Activated CD4-positive, alpha-beta T cell treated with anti-CD3 and anti-CD28 coated beads for 4 hours (primary cell): ENCODE data around the gene DIDO1.

ENCODE experiments used
- DNase-seq, 2 donors: peaks; one replicate each; pipeline ENCODE4 v3.0.0-alpha.2; 2020

DIDO1 gene

DNA sequence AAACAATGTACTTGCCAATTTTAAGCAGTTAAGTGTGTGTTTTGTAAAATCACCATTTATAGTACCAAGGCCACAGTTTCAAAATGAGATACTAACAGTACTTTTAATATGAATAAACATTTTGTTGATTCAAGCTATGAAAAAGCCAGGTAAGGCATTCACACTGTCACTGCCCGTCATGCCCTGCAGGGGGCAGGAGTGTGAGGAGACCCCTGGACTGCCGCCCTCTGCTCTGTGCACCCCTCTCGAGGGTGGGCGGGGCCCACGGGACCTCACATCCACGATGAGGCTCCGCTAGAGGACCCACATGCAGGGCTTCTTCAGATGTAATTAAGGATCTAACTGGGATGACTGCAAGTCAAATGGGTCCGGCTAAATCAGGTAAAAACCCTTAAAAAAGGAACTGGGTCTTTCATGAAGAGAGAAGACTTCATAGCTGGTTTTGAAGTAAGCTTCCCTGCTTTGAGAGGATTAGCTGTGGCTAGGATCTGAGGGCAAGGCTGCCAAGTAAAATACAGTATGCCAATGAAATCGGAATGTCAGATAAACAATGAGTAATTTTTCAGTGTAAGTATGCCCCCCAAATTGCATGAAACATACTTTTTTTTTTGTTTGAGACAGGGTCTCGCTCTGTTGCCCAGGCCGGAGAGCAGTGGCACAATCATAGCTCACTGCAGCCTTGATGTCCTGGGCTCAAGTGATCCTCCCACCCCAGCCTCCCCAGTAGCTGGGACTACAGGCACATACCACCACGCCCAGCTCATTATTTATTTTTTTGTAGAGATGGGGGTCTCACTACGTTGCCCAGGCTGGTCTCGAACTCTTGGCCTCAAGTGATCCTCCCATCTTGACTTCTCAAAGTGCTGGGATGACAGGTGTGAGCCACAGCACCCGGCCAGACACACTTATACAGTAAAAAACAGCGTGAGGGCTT lies 18.7 kb downstream of the DIDO1 start:
- DNase-seq = no peak

DNA sequence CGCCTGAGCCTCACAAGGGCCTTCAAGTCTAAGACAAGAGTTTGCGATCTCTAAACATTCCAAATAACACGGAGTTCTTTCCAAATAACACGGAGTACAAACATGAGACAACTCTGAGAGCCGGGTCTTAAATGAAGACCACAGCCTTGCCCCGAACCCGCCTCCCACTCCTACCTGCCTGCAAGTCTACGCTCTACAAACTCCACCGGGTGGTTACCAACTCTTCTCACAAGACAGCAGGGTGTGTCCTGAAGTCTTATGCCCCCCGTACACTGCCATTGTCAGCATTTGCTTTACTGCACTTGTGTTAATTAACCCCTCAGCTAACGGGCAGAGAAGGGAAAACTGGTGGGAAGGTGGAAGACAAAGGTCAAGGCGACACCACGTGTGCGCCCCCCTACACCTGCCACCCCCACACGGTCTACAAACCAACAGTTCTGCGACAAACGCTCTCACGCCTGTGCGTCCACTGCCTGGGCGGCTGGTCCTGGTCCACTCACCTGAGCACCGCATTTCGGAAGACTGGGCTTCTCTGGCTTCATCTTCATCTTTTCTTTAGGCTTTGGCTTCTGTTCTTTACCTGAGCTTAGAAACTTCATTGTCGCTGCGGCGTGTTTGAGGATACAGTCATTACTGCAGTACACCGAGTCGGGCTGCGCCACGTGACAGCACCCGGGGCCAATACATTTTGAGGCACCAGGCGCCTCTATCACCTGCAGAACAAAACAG lies 19.5 kb downstream of the DIDO1 start:
- no peak for DNase-seq

DNA sequence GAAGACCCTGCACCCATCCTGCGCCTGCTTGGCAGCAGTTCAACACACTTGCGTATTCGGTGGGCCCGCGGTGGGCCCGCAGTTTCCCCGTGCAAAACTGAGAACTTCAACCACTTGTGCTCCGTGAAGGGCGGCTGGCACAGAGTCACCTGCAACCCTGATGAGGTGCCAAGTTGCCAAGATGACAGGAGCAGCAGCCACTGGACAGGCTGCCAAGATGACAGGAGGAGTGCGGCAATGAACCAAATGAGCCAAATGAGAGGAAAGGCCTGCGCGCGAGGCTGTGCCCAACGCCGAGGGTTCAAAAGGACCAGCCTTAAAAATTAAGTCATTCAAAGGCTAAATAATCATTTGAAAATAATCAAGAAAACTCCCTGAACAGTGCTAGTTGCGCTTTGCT lies 20.1 kb downstream of the DIDO1 start:
- no peak for DNase-seq

DNA sequence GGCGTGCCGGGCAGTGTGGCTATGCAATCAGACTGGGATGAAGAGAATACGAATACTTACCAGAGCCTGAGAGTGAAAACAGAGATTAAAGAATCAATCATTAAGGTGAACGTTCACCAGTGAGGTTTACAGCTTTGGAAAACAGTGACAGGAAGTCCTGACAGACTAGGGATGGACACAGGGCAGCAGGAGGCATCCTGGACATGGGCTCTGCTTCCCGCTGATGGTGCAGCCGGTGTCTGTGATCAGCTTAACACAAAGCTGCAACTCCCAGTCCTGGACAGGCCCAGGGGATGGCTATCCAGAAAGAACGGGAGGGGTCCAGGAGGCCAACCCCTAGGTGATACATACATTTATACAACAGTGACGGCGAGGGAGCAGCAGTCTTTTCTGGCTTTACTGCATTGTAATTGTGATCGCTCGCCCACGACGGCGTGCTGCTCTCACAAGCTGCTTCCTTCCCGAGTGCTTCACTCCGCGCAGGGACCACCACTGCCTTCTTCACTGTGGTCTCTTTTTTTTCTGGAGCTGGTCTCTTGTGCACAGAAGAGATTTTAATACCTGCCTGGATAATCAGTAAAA lies 20.7 kb downstream of the DIDO1 start:
- no peak for DNase-seq

DNA sequence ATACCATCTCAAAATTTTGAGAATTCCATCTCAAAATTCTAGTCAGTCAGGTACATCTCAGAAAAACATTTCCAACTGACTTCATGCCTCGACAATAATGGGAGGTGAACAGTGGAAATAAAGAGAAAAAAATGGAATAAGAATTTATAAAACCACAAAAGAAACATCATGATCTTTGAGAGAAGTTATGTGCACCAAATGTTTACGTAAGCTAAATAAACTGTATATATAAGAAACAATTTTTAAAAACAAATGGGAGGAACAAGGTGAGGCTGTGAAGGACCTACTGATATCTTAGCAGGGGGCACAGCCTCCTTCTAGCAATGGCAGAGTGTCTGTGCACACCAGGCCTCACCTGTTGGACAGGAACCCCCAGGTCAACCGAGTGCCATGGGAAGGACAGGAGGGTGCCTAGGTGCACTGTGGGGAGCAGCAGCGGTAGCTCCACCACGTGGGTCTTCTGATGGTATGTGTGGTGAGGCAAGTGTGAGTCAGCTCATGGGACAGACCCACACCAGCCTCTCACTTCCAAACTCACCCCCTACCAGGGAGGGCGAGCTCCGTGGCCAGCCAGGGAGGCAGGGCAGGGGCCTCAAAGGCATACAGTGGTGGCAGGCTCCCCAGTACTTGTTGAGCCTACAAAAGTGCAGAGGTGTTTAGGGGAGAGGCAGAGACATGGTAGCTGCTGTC lies 23.2 kb downstream of the DIDO1 start:
- no peak for DNase-seq

DNA sequence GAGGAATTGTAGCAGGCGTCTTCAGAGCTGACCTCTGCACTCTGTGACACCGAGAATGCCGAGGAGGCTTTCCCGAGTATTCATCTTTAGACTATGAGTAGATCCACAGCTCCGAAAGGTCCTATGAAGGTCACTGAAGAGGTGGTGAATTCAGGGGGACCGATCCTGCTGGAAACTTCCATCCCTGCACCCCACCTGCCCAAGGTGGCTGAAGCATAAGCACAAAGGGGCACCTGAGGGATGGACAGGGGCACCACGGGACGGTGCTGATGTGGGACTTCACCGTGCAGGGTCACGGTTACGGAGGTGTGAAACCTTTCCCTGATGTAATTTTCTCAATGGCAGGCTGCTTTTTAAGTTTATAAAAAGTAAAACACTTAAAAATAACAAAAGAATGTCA lies 24.4 kb downstream of the DIDO1 start:
- DNase-seq = no peak

DNA sequence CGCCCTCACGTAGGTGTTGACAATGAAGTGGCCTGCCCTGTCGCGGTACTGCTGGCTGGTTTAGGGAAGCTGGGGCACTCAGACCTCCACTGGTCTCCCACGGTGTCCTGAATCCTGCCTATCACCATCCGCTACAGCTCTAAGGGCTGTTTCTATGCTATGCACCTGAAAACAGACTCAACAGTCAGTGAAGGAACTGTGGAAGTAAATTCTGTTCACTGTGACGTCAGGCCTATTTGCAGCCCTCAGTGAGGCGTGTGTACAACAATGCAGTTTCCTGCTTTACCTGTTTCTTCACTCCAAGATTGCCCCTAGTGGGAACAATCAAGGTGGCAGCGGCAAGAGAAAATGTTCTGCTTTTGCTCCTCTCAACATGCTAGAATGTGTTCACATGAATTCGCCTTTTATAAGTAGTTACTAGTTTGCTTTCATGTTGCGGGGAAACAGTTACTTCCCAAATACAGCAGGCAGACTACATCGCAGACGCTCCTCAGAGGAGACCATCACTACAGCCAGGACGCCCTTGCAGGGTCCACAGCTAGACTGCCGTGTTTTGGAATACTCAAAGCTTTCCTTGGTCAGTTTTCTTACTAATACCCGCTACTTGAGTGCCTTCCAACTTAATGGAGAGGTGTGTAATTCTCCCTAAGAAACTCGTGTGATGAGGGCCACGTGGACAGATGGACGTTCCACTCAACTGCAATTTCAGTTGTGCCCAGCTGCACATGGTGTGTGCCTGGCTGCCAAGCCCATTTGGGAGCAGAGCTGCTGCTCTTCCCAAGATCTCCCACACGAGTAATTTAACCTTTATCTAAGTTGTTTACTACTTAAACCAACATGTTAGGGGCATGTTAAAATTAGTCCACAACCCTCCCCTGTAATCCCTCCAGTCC lies 25.4 kb downstream of the DIDO1 start:
- DNase-seq = no peak

DNA sequence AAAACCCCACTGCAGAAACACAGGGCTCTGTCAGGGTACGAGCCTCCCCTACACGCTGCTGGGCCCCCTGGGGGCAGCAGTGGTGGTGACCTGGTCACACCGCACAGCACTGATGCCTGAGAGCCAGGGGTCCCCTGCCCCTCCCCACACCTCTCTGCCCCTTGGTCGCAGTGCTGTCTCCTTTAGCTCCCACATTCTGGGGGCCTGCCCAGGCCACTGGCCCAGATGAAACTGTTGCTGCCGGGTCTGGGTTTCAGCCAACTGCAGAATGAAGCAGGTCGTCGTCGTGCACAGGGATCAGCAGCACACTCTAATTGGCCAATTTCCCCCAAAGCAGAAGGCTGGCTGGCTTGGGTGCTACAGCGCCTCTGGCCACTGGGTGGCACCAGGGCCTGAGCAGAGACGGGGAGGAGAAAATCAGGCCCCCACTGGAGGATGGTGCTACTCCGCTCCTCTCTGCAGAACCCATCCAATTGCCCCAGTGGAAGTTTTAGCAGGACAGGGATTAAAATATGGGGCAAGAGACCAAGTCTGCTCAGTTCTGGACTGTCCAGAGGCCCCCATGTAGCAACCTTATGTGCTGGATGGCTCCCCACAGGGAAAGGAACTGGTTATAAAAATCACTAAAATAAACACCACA lies 26.1 kb downstream of the DIDO1 start:
- peak; percentile 67 to 72 for DNase-seq

DNA sequence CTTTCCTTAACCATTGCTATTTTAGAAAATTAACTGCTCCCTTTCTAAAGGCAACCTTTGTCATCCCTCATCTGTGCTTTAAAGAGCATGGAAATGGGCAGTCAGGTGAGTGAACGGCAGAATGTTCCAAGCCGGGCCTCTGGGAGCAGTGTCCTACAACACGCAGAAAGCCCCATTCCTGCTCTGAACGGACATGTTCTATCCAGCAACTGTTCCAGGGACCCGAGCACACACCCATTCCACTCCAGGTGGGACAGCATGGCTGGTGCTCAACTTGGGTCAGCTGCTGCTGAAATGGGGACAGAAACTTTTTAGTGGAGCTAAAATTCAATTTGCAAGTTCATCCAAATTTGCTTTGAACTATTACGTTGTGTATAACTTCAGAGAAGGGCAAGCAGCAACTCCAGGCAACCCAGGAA lies 26.7 kb downstream of the DIDO1 start:
- DNase-seq = no peak

DNA sequence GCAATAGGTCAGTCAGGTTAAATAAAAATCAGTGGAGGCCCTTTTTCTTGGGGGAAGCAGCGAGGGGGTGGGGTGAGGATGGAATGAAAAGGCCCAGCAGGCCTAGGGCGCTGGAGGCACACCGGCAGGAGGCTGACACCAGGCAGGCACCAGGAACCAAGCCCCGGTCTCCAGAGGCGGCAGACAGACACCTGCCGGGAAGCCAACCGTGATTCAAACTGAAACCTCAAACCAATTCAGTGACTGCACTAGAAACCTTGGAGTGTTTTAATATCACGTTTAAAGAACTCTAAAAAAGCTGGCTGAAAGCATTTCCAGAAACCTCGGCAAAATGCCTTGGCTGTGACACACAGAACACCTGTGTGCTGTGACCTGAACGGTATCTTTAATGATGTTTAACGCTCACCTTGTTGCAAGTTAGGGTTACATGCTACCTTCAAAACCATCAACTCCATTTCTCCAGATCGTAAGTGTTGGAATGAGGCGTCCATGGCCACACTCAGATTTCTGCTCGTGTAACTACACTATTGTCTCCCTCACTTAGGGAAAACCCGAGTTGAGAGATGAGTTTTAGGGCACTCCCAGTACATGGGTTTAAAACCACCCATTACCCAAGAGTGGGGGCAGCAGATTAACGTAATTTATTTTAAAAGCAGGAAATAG lies 27.2 kb downstream of the DIDO1 start:
- no peak for DNase-seq

DNA sequence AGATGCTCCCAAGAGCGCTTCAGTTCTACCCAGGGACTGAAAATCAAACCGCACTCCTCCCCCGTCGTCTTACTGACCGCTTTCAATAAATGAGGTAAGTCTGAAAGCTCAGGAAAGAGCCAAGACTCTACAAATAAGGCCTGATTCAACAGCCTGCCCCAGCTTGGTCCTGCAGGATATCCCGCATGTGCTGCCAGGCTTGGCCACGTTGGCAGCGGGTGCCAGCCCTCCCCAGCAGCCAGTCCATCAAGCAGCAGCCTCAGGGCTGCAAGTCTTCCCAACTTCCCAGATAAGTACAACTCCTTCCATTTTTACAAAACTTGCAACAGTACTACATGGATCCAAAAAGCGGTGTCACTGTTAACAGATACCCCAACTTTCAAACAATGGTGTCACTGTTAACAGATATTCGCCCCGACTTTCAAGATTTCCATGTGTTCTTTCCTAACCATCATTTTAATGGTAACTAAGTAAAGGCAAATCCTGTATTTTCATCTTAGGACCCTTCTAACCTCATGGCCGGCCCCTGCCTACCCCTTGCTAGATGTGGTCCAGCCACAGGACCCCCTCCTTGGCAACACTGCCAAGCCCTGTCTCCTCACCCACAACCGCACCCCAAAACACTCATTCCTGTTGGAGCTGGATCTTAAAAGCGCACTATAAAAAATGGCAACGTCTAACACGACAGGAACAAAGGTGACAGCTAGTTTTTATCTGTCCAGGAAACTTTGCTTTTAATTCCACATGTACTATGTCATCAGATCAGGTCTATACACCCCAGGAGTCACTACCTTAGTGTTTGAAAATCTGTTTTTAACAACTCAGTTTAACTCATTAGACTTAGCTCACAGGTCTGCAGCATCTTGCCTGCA lies 28.0 kb downstream of the DIDO1 start:
- no peak for DNase-seq

DNA sequence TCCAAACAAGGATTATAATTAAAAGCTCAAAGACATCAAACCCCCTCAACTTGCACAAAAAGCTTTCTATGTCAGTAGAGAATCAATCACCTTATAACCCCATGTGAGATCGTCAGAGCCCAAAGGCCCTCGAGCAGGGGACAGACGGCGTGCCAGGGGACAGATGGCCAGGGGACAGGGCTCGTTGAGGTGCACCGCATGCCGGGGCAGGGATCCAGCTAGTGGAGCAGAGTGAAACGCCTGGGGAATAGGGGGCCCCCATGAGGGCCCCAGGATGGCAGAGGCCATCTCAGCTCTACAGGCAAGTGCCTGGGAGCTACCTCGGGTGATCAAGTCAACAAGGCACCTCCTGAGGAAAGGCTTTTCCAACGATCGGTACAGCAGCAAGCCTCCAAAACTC lies 28.6 kb downstream of the DIDO1 start:
- DNase-seq = no peak

DNA sequence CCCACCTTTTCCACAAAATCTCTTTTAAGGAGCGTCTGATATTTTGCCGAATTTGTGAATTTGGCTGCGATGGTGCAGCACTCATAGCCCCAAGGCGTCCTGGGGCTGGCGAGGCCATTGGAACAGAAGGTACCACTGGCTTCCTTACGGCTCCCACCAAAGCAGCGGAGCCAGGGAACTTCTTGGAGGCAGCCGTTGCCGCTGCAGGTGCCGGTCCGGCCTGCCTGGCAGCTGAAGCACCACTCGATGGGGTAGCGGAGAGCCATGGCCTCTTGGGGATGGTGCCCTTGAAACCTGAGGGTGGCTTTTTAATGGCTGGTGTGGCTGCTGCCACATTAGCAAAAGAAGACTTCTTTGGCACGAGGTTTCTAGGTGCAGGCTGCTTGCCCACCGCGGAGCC lies 29.8 kb downstream of the DIDO1 start:
- no peak for DNase-seq

DNA sequence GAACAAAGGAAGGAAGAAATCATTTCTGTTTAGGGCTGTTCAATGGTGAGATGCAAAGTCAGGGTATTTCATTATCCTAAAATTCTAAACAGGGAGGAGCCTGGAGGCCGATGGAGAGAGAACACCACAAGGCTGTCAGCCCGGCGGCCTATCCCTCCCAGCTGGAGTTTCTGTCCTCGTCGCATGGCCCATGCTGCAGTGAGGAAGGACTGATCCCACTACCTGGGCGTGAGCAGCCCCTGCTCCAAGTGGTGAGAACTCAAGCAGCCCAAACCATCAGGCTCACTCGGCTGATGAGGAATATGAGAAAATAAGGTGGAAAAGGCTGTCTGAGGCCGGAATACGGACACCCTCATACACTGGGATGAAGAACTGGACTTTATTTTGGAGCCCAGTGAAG lies 30.8 kb downstream of the DIDO1 start:
- DNase-seq = no peak

DNA sequence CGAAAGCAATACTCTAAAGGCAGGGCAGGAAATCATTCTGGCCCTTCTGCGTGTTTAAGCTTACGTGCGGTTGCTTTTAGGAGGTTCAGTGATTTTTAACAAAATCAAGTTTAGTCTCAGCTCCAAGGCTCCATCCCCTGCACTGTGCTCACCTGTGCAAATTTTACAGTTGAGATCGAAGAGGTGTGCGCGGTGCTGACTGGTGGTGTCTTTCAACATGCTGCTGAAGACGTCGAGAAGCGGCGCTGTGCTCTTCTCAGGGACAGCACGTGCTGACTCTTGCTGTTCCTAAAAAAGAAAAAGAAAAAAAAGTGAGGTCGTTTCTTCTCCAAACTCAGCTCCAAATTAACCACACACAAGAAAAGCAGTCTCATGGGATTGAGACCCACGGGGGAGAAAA lies 32.0 kb downstream of the DIDO1 start:
- DNase-seq = no peak

DNA sequence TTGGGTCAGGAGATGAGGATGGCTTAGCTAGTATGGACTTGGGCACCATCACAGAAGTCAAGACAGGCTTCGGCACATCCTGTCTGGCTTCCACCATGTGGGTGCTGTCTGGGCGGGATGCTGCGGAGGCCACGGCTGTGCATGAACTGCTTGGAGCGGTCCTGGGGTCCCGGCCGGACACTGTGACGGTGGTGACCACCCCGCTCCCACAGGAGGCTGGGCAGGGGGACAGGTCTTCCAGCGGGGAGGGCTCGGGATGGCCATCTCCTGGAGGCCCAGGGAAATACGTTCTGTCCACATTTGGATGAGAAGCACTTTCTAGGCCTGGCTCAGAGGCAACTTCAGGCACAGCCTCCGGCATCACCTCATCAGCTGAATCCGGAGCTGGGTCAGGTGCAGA lies 32.6 kb downstream of the DIDO1 start:
- DNase-seq = no peak

DNA sequence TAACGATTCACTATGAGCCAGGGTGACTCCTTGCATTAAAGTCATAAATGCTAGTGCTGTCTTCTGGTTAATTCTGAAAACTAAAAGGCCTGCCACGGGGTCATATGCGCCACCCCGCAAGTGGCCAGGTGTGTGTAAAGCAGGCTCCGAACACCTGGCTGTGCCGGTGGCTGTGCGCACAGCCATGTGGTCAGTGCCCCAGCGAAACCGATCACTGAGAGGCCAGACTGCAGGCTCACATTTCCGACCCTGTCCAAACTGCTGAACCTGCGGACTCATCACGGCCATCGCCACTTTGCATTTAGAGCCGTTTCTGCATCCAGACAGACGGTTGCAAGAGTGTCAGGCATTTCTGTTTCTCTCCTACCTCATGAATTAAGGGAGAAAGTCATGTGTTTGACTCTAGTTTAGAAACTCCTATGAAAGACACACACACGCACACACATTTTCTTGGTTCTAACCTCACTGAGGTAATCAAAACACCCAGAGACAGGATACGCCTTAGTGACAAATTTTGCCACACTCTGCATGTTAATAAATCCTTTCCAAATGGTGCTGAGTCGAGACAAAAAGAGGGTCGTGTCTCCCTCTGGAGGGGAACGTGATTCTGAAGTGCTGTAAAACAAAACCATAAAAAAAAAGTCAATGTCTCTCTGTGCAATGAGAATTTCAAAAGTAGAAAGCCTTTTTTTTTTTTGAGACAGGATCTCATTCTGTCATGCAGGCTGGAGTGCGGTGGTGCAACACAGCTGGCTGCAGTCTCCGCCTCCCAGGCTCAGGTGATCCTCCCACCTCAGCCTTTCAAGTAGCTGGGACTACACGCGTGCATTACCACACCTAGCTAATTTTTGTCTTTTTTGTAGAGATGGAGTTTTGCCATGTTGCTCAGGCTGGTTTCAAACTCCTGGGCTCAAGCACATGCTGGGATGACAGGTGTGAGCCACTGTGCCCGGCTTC lies 33.7 kb downstream of the DIDO1 start:
- no peak for DNase-seq

DNA sequence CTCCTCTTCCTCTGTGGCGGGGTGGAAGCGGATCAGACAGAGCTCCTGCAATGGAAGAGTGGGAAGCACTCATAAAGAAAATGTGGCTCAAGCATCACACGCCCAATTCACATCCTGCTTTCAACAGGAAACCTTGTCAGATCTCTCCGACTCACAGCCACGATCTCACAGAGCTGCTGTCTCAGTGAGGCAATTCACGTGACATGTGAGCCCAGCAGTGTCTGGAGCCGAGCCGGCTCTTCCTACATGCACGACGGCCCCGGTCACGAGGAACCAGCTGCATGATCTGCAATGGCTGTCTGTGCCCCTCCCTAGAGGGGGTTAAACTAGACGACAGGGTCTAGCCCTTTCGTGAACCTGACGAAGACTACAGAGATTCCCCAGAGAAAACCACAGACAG lies 35.2 kb downstream of the DIDO1 start:
- peak in 1 of 2 donors; percentile 36 for DNase-seq

DNA sequence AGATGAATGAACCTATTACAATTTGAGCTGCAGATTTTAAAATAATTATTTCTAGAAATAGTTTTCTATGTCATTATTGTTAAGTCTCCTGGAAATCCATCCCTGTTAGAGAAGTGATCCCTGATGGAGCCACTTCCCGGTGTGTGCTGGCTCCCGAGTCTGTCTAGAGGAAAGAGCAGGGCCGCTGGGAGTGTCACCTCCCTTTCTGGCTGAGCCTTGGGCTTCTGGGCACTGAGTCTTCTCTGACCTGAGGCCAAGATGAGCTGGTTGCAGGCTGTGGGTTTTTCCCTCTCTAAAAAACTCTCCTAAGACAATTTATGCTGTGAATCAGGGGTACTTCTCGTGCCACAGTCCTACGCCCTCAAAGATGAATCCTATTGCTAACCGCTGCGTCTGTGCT lies 35.9 kb downstream of the DIDO1 start:
- no peak for DNase-seq
